Neural crest cell (in vitro differentiated cells): ENCODE results near the gene PRDM16. TPM values are rescaled to one million over a fixed set of nuclear protein-coding genes. Genes with fewer than 3 reads are reported as not detected.

Experiments used
- DNase-seq: peaks from one replicate; pipeline ENCODE4 v3.0.0; 2021; ENCODE audit warnings: low read depth, mixed read lengths, low spot score
- H3K27ac Mint-ChIP-seq: one replicate; pipeline ENCODE4 v1.8.0; 2021; ENCODE audit warnings: mild to moderate bottlenecking, mixed read lengths; ENCODE audit not compliant: unreplicated experiment
- H3K27me3 Mint-ChIP-seq: 2 replicates; pipeline ENCODE4 v1.8.0; 2021; ENCODE audit warnings: low read depth, mild to moderate bottlenecking, mixed read lengths
- H3K36me3 Mint-ChIP-seq: 2 replicates; pipeline ENCODE4 v1.8.0; 2021; ENCODE audit warnings: low read depth, mild to moderate bottlenecking, mixed read lengths
- H3K4me1 Mint-ChIP-seq: 2 replicates; pipeline ENCODE4 v1.8.0; 2021; ENCODE audit warnings: mixed read lengths
- H3K4me3 Mint-ChIP-seq: one replicate; pipeline ENCODE4 v1.8.0; 2021; ENCODE audit warnings: mild to moderate bottlenecking, mixed read lengths
- H3K9me3 Mint-ChIP-seq: 2 replicates; pipeline ENCODE4 v1.8.0; 2021; ENCODE audit warnings: mixed read lengths
- total RNA-seq: library from RNA; stranded (reverse); gene quantifications from 2 replicates; pipeline ENCODE4 v1.2.1, GENCODE V29; 2021
- TF ChIP-seq, protein P1 (sequence below): fragments of 200-600 bp; sonication (generic); conservative IDR thresholded peaks from 2 replicates; pipeline ENCODE4 v1.5.0; 2021; ENCODE audit warnings: antibody characterized with exemption, mild to moderate bottlenecking

Gene PRDM16
- total RNA-seq, 1 donor from 2014 or later: 11.7 TPM

DNA sequence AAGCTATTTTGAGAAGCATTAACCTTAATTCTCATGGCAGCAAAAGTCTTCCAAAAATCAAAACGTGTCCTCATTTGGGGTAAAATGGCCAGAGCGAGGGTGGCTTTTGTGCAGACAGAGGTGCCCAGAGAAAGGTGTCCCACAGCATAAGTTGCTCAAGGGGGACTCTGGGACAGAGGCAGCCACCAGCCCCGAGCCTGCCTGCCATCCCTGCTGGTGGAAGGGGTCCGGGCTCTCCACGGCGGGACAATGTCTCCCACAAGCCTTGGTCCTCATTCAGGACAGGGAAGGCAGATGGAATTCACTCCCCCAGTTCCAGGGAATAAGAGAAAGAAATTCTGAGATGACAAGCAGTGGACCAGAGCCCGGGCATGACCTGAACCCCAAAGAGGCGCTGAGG is 372.9 kb downstream of the PRDM16 start:
- Mint-ChIP-seq H3K27ac (peak overlapping the region; percentile 97), H3K4me1 (peaks cover 61% of the 10 kb centered on the region), H3K36me3 (no peaks in the 10 kb centered on the region), H3K4me3 (peak overlapping the region; percentile 82), H3K9me3 (peaks cover 2% of the 10 kb centered on the region), H3K27me3 (no peaks in the 10 kb centered on the region)
- TF ChIP-seq, protein P1, sequence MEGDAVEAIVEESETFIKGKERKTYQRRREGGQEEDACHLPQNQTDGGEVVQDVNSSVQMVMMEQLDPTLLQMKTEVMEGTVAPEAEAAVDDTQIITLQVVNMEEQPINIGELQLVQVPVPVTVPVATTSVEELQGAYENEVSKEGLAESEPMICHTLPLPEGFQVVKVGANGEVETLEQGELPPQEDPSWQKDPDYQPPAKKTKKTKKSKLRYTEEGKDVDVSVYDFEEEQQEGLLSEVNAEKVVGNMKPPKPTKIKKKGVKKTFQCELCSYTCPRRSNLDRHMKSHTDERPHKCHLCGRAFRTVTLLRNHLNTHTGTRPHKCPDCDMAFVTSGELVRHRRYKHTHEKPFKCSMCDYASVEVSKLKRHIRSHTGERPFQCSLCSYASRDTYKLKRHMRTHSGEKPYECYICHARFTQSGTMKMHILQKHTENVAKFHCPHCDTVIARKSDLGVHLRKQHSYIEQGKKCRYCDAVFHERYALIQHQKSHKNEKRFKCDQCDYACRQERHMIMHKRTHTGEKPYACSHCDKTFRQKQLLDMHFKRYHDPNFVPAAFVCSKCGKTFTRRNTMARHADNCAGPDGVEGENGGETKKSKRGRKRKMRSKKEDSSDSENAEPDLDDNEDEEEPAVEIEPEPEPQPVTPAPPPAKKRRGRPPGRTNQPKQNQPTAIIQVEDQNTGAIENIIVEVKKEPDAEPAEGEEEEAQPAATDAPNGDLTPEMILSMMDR: no peak
- DNase-seq: no peak

DNA sequence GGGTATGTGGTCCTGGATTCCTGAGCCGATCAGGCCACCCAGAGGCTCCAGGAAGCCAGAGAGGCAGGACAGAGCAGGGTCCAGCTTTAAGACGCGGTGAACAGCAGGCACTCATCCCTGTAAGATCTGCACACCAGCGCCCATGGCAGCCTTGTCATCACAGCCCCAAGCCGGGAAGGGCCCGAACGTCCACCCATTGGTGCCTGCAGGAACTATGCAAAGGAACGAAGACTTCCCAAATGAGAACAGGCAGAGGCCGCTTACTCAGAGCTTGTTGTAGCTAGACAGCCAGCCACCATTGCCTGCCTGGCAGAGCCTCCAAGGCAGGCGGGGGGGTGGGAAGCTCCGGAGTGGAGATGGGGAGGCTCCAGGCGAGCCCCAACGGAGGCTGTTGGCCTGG is 373.3 kb downstream of the PRDM16 start:
- DNase-seq: no peak
- Mint-ChIP-seq H3K36me3 (no peaks in the 10 kb centered on the region), H3K4me1 (peaks cover 61% of the 10 kb centered on the region), H3K27me3 (no peaks in the 10 kb centered on the region), H3K4me3 (no peak overlapping the region), H3K9me3 (peaks cover 2% of the 10 kb centered on the region), H3K27ac (peak overlapping the region; percentile 19)
- TF ChIP-seq, protein P1: no peak

DNA sequence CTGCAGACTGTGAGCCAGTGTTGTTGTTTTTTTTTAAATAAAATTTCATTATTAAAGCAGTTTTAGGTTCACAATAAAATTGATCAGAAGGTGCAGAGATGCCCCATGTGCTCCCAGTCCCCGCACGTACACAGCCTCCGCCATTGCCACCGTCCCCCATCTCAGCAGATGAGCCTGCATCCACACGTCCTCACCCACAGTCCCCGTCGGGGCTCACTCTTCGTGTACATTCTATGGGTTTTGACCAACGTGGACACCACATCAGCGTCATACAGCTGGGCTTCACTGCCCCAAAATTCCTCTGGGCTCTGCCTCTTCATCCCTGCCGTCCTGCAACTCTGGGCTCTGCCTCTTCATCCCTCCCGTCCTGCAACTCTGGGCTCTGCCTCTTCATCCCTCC is 373.9 kb downstream of the PRDM16 start:
- Mint-ChIP-seq H3K27me3 (no peaks in the 10 kb centered on the region), H3K36me3 (no peaks in the 10 kb centered on the region), H3K27ac (peak overlapping the region; percentile 35), H3K4me3 (no peak overlapping the region), H3K4me1 (peaks cover 61% of the 10 kb centered on the region), H3K9me3 (peaks cover 5% of the 10 kb centered on the region)
- TF ChIP-seq, protein P1: no peak
- no peak for DNase-seq

DNA sequence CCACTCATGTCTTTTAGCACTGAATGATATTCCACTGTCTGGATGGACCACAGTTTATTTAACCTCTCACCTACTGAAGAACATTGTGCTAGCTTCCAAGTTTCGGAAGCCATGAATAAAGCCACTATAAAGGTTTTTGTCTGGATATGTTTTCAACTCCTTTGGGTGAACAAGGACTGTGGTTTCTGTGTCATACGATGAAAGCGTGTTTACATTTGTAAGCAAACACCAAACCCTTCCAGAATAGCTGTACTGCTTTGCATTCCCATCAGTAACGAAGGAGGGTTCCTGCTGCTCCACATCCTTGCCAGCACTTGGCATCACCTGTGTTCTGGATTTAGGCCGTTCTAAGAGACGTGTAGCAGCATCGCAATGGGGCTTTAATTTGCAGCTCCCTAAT is 374.8 kb downstream of the PRDM16 start:
- no peaks in the 10 kb centered on the region for H3K36me3 Mint-ChIP-seq
- no peak for DNase-seq
- H3K4me1 Mint-ChIP-seq: peaks cover 54% of the 10 kb centered on the region
- H3K27me3 Mint-ChIP-seq: no peaks in the 10 kb centered on the region
- H3K27ac Mint-ChIP-seq: no peak overlapping the region
- H3K4me3 Mint-ChIP-seq: no peak overlapping the region
- peaks cover 8% of the 10 kb centered on the region for H3K9me3 Mint-ChIP-seq
- TF ChIP-seq, protein P1: no peak

DNA sequence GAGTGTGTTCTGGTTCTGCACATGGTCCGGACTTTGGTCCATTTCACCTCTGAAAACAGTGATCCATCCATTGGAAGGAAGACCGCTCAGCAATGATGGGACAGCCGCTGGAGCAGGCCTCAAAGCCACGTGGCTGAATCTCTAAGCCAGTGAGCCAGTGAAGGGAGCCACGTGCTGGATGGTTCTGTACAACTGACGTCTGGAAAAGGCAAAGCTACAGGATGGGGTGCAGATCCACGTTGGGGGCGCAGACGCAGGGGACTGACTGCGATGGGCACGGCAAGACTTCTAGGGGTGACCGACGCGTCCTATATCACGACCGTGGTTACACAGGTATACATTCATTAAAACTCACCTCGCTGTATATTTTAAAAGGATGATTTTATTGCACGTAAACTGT is 375.3 kb downstream of the PRDM16 start:
- Mint-ChIP-seq H3K27ac (no peak overlapping the region), H3K36me3 (no peaks in the 10 kb centered on the region), H3K27me3 (no peaks in the 10 kb centered on the region), H3K4me1 (peaks cover 50% of the 10 kb centered on the region), H3K4me3 (no peak overlapping the region), H3K9me3 (peaks cover 8% of the 10 kb centered on the region)
- DNase-seq: no peak
- TF ChIP-seq, protein P1: no peak

DNA sequence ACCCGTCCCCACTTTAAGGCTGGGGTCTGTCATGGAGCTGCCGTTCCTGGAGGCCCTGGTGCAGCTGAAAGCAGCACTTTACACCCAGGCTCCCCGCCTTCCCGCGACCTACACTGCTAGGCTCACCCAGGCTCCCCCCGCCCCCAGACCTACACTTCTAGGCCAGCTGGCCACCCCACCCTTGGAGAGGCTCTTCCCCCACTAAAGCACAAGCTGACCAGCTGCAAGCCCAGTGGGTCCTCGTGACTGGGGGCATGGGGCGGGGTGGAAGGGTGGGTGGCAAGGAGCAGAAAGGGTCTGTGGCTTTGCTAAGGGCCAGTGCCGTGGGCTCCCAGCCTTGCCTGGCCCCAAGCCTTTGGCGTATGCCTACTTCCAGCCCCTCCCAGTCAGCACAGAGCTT is 375.7 kb downstream of the PRDM16 start:
- TF ChIP-seq, protein P1: no peak
- H3K4me3 Mint-ChIP-seq: no peak overlapping the region
- H3K27ac Mint-ChIP-seq: no peak overlapping the region
- H3K9me3 Mint-ChIP-seq: peaks cover 8% of the 10 kb centered on the region
- peaks cover 4% of the 10 kb centered on the region for H3K27me3 Mint-ChIP-seq
- H3K36me3 Mint-ChIP-seq: no peaks in the 10 kb centered on the region
- peaks cover 48% of the 10 kb centered on the region for H3K4me1 Mint-ChIP-seq
- no peak for DNase-seq
